H7 (cell line): Measurements from ENCODE around the gene MRPL58. TPM values are rescaled to one million over a fixed set of nuclear protein-coding genes. Genes with fewer than 3 reads are reported as not detected.
"Not testable (repeated sequence)": the region's sequence is repeated elsewhere in the genome, so short reads cannot be mapped to it uniquely, and the experiment has no call there.

Source experiments
- DNase-seq: peaks from one replicate; pipeline ENCODE4 v3.0.0; 2012
- H3K27me3 ChIP-seq: 2 replicates; pipeline ENCODE4 v1.6.0; 2011; ENCODE audit warnings: mild to moderate bottlenecking, low read length; ENCODE audit not compliant: control insufficient read depth, insufficient read depth
- H3K36me3 ChIP-seq: replicated peaks from 2 replicates; pipeline ENCODE4 v1.5.1; 2011; ENCODE audit warnings: low read length; ENCODE audit not compliant: control insufficient read depth, insufficient read depth
- H3K4me3 ChIP-seq: 2 replicates; pipeline ENCODE4 v1.5.1; 2011; ENCODE audit warnings: low read depth, mild to moderate bottlenecking, control low read depth, low read length, moderate library complexity; ENCODE audit not compliant: insufficient read depth
- total RNA-seq: library from RNA; depleted of rRNA; stranded (reverse); fragments of >200 nt; shearing (Covaris generic); gene quantifications from 2 replicates; pipeline ENCODE4 v1.2.3, GENCODE V29; 2014

Gene MRPL58
- total RNA-seq, 1 experiment from 2014 or later, result 68.4 TPM

- Histone ChIP-seq H3K36me3 (peaks cover 19% of the 10 kb centered on the region), H3K4me3 (no peak overlapping the region), H3K27me3 (no peaks in the 10 kb centered on the region)
- peak; percentile 44 for DNase-seq
Measured at GRCh38 chr17:75041656-75042280, 29.3 kb downstream of the MRPL58 start.

GRCh38 chr17:75043789-75044188 lies 31.3 kb downstream of the MRPL58 start:
- H3K36me3 ChIP-seq, result peaks cover 19% of the 10 kb centered on the region
- not testable (repeated sequence) for H3K27me3 ChIP-seq, H3K4me3 ChIP-seq, DNase-seq

- peak; percentile 58 for DNase-seq
- Histone ChIP-seq H3K4me3 (no peak overlapping the region), H3K36me3 (peaks cover 16% of the 10 kb centered on the region), H3K27me3 (no peaks in the 10 kb centered on the region)
Measured at GRCh38 chr17:75044716-75045115, 32.2 kb downstream of the MRPL58 start.

GRCh38 chr17:75045946-75046406 lies 33.5 kb downstream of the MRPL58 start:
- not testable (repeated sequence) for DNase-seq, H3K27me3 ChIP-seq
- peak overlapping the region; percentile 98 for H3K4me3 ChIP-seq
- H3K36me3 ChIP-seq, result peaks cover 15% of the 10 kb centered on the region

GRCh38 chr17:75046407-75047289 lies 34.2 kb downstream of the MRPL58 start, which contains the start of the genes ATP5PD and KCTD2:
Gene ATP5PD (minus strand): TSS chr17:75046969. CDS start chr17:75042650, 4,319 bp downstream.
Gene KCTD2 (plus strand): TSS chr17:75047225. CDS start chr17:75047251, 26 bp downstream.
- Histone ChIP-seq H3K4me3 (peak within 1 kb of the TSS; percentile 98), H3K27me3 (no peaks in the 10 kb centered on the region), H3K36me3 (peaks cover 10% of the 10 kb centered on the region)
- DNase-seq, result peak; percentile 99

- Histone ChIP-seq H3K4me3 (peak overlapping the region; percentile 94), H3K27me3 (no peaks in the 10 kb centered on the region), H3K36me3 (peaks cover 11% of the 10 kb centered on the region)
- peak; percentile 70 for DNase-seq
Measured at GRCh38 chr17:75047398-75048098, 35.1 kb downstream of the MRPL58 start.

GRCh38 chr17:75048249-75048878 lies 35.9 kb downstream of the MRPL58 start:
- Histone ChIP-seq H3K4me3 (peak overlapping the region; percentile 94), H3K36me3 (peaks cover 17% of the 10 kb centered on the region), H3K27me3 (no peaks in the 10 kb centered on the region)
- no peak for DNase-seq

- DNase-seq, result no peak
- no peaks in the 10 kb centered on the region for H3K27me3 ChIP-seq
- H3K4me3 ChIP-seq, result no peak overlapping the region
- peaks cover 19% of the 10 kb centered on the region for H3K36me3 ChIP-seq
Measured at GRCh38 chr17:75049057-75049456, 36.6 kb downstream of the MRPL58 start.

- H3K36me3 ChIP-seq, result peaks cover 21% of the 10 kb centered on the region
- no peak overlapping the region for H3K4me3 ChIP-seq
- no peak for DNase-seq
- no peaks in the 10 kb centered on the region for H3K27me3 ChIP-seq
Measured at GRCh38 chr17:75049706-75050105, 37.2 kb downstream of the MRPL58 start.

- DNase-seq, result no peak
- H3K27me3 ChIP-seq, result no peaks in the 10 kb centered on the region
- H3K4me3 ChIP-seq, result no peak overlapping the region
- H3K36me3 ChIP-seq, result peaks cover 21% of the 10 kb centered on the region
Measured at GRCh38 chr17:75051941-75052340, 39.5 kb downstream of the MRPL58 start.

GRCh38 chr17:75059369-75060345 lies 47.2 kb downstream of the MRPL58 start:
- H3K4me3 ChIP-seq, result no peak overlapping the region
- H3K36me3 ChIP-seq, result peaks cover 34% of the 10 kb centered on the region
- H3K27me3 ChIP-seq, result no peaks in the 10 kb centered on the region
- peak; percentile 61 for DNase-seq

- Histone ChIP-seq H3K27me3 (no peaks in the 10 kb centered on the region), H3K36me3 (peaks cover 34% of the 10 kb centered on the region), H3K4me3 (no peak overlapping the region)
- peak; percentile 25 for DNase-seq
Measured at GRCh38 chr17:75060434-75061054, 48.1 kb downstream of the MRPL58 start.

GRCh38 chr17:75061055-75061438 lies 48.6 kb downstream of the MRPL58 start:
- H3K27me3 ChIP-seq, result no peaks in the 10 kb centered on the region
- H3K4me3 ChIP-seq, result no peak overlapping the region
- peaks cover 34% of the 10 kb centered on the region for H3K36me3 ChIP-seq
- DNase-seq, result peak; percentile 30
